Progenitor cell of endocrine pancreas (in vitro differentiated cells): ENCODE measurements around the gene COL19A1. TPM values are rescaled to one million over a fixed set of nuclear protein-coding genes. Genes with fewer than 3 reads are reported as not detected.

ENCODE experiments used
- DNase-seq: peaks from one replicate; pipeline ENCODE4 v3.0.0; 2021; ENCODE audit warnings: low spot score; ENCODE audit not compliant: unreplicated experiment
- H3K27ac Mint-ChIP-seq: 2 replicates; pipeline ENCODE4 v1.8.0; 2021; ENCODE audit warnings: mild to moderate bottlenecking, moderate library complexity, mixed read lengths
- H3K27me3 Mint-ChIP-seq: 2 replicates; pipeline ENCODE4 v1.8.0; 2021; ENCODE audit warnings: mixed read lengths
- H3K36me3 Mint-ChIP-seq: 2 replicates; pipeline ENCODE4 v1.8.0; 2022; ENCODE audit warnings: mixed read lengths; ENCODE audit not compliant: insufficient read depth
- H3K4me1 Mint-ChIP-seq: 2 replicates; pipeline ENCODE4 v1.8.0; 2021; ENCODE audit warnings: low read depth, mixed read lengths
- H3K4me3 Mint-ChIP-seq: 2 replicates; pipeline ENCODE4 v1.8.0; 2021; ENCODE audit warnings: low read depth, mild to moderate bottlenecking, moderate library complexity, mixed read lengths
- H3K9me3 Mint-ChIP-seq: 2 replicates; pipeline ENCODE4 v1.8.0; 2021; ENCODE audit warnings: low read depth, mixed read lengths
- total RNA-seq: library from RNA; stranded (reverse); gene quantifications from 2 replicates; pipeline ENCODE4 v1.2.1, GENCODE V29; 2021
- TF ChIP-seq, protein P1 (sequence below): fragments of 200-600 bp; sonication (generic); IDR thresholded peaks from one replicate; pipeline ENCODE4 v1.5.0; 2021; ENCODE audit warnings: antibody characterized with exemption, mild to moderate bottlenecking; ENCODE audit not compliant: unreplicated experiment

The COL19A1 gene
- total RNA-seq, 1 donor from 2014 or later, result 2.3 TPM

DNA sequence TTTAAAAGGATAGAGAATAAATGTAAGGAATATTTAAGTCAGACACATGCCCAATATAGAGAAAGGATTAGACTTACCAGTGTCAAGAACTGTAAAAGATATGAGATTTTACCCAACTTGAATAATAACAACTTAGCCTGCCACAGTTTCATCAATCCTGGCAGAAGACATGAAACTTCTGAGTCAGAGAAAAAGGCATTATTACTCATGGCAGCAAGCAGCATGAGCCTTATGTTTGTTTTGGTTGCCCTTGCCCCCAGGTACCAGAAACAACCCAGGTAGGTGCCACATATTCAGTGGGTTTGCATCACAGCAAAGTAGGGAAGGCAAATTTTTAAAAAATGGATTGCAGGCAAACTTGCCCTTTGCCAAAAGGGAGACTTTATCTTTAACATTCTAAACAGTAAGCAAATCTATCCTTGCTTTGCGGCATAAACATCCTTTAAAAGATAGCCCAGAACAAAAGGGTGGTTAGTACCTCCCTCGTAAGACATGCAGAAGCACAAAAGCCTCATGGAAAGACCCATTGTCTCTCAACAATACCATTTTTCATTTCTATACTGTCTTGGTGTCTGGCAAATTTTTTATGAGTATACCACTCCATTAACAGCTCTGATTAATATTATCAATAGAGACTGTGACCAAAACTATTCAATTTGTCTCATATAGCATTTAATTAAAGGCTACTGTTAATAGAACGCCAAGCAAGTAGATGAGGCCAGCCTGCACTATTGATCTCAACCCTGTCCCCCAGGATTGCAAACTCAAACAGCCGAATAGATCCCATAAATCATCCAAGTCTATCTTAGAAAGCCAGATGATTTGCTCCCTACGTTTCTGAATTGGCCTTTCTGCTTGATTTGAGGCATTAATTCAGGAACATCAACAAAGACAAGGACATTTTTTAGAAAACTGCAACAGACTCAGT, 185.1 kb downstream of the COL19A1 start:
- no peak for DNase-seq
- Mint-ChIP-seq H3K27me3 (no peaks in the 10 kb centered on the region), H3K9me3 (no peaks in the 10 kb centered on the region), H3K36me3 (no peaks in the 10 kb centered on the region), H3K27ac (no peak overlapping the region), H3K4me1 (peaks cover 14% of the 10 kb centered on the region), H3K4me3 (no peak overlapping the region)
- TF ChIP-seq, protein P1, sequence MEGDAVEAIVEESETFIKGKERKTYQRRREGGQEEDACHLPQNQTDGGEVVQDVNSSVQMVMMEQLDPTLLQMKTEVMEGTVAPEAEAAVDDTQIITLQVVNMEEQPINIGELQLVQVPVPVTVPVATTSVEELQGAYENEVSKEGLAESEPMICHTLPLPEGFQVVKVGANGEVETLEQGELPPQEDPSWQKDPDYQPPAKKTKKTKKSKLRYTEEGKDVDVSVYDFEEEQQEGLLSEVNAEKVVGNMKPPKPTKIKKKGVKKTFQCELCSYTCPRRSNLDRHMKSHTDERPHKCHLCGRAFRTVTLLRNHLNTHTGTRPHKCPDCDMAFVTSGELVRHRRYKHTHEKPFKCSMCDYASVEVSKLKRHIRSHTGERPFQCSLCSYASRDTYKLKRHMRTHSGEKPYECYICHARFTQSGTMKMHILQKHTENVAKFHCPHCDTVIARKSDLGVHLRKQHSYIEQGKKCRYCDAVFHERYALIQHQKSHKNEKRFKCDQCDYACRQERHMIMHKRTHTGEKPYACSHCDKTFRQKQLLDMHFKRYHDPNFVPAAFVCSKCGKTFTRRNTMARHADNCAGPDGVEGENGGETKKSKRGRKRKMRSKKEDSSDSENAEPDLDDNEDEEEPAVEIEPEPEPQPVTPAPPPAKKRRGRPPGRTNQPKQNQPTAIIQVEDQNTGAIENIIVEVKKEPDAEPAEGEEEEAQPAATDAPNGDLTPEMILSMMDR, result no peak

DNA sequence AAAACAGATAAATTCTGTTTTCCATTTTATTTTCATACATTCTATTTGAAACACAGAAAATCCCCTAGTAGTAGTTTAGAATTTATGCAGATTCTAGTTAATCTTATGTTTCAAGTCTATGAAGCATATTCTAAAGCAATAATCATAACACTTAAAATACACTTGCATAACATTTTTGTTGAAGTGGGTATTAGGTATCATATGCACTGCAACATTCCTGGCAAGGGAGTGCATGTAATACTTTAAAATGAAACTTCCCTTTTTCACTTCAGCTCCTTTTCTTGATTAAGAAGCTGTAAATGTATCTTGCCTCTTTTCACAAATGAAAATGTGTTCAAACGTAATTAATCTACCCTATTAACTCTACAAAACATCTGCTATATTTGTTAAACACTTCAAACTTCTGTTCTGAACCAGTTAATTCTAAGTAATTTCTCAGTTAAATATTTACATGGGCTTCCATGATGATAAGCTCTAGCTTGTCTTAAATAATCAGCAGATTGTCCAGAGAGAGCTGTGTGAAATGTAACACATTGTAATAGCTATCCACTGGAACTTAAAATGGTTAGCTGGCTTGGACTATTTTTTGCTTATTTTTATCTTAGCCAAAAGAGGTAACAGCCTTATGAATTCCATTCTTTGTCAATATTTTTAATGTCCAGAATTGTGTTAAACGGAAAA, 192.8 kb downstream of the COL19A1 start:
- Mint-ChIP-seq H3K4me3 (no peak overlapping the region), H3K27me3 (no peaks in the 10 kb centered on the region)

DNA sequence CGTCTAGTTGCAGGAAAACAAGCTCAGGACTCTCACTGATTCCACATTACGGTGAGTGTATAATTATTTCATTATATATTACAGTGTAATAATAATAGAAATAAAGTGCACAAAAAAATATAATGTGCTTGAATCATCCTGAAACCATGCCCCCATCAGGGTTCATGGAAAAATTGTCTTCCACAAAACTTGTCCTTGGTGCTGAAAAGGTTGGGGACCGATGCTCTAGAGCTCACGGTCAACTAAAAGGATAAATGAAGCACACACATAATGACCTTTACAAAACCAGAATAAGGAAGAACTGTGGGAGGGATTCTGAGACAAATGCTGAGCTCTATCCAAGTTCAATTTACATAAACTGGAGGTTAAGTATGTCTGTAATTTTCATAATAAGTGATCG, 194.3 kb downstream of the COL19A1 start:
- peaks cover 16% of the 10 kb centered on the region for H3K4me1 Mint-ChIP-seq
- DNase-seq, result no peak
- H3K27ac Mint-ChIP-seq, result no peak overlapping the region
- H3K27me3 Mint-ChIP-seq, result no peaks in the 10 kb centered on the region
- H3K4me3 Mint-ChIP-seq, result no peak overlapping the region
- peaks cover 3% of the 10 kb centered on the region for H3K36me3 Mint-ChIP-seq
- peaks cover 2% of the 10 kb centered on the region for H3K9me3 Mint-ChIP-seq
- TF ChIP-seq, protein P1, result no peak

More for the DNA sequence above, 192.8 kb downstream of the COL19A1 start:
- peaks cover 16% of the 10 kb centered on the region for H3K4me1 Mint-ChIP-seq
- no peaks in the 10 kb centered on the region for H3K9me3 Mint-ChIP-seq
- TF ChIP-seq, protein P1, result no peak
- no peak overlapping the region for H3K27ac Mint-ChIP-seq
- H3K36me3 Mint-ChIP-seq, result peaks cover 2% of the 10 kb centered on the region
- no peak for DNase-seq

DNA sequence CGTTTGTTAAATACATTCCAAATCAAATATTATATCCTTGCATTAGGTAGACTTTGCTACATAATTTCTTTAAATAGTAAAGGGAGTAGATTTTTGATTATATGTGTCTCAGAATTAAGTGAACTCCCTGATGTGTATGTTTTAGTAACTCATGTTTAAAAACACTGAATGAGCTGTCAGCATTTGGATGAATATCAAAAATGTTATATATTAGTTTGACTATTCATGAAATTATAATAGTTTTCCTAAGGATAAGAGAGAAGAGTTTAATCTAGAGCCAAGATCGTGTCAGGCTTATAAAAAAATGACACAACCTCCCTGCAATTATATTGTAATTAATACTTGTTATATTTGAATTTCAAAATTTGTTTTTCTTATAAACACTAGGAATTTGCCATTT, 195.2 kb downstream of the COL19A1 start:
- Mint-ChIP-seq H3K9me3 (peaks cover 2% of the 10 kb centered on the region), H3K27ac (no peak overlapping the region), H3K4me1 (peaks cover 16% of the 10 kb centered on the region), H3K4me3 (no peak overlapping the region), H3K27me3 (no peaks in the 10 kb centered on the region), H3K36me3 (peaks cover 3% of the 10 kb centered on the region)
- TF ChIP-seq, protein P1, result no peak
- DNase-seq, result no peak

DNA sequence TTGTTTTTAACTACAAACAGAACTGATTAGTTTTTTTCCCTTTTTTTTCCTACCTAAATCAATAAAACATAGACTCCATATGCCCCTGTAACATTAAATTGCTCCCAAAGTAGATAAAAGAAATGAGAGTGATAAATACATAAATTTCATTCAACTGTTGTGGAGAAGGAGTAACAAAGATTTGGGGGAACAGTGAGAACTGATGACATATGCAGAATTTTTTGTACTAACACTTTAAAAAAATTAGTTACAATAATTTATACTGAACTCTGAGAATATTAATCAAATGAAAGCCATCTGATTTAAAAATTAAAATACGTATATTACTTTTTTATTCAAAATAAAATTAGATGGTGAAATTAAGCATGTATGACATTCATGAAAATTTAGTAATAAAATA, 195.7 kb downstream of the COL19A1 start:
- DNase-seq, result no peak
- TF ChIP-seq, protein P1, result no peak
- H3K4me1 Mint-ChIP-seq, result peaks cover 16% of the 10 kb centered on the region
- no peaks in the 10 kb centered on the region for H3K27me3 Mint-ChIP-seq
- peaks cover 3% of the 10 kb centered on the region for H3K9me3 Mint-ChIP-seq
- H3K27ac Mint-ChIP-seq, result no peak overlapping the region
- H3K4me3 Mint-ChIP-seq, result no peak overlapping the region
- peaks cover 3% of the 10 kb centered on the region for H3K36me3 Mint-ChIP-seq
